Colonic mucosa (tissue), 4 donors: ENCODE data around the gene OXSR1. TPM values are rescaled to one million over a fixed set of nuclear protein-coding genes. Genes with fewer than 3 reads are reported as not detected.
A peak's percentile ranks its signal among the peaks of the same experiment; 100 is the strongest.
"Not testable (repeated sequence)": the region's sequence is repeated elsewhere in the genome, so short reads cannot be mapped to it uniquely, and the experiment has no call there.

ENCODE experiments used
- DNase-seq: peaks from one replicate; pipeline ENCODE4 v3.0.0-alpha.2; 2020
- H3K27ac ChIP-seq: fragments of 200-600 bp; one replicate; pipeline ENCODE4 v1.8.0; 2021
- H3K27me3 ChIP-seq: fragments of 200-600 bp; one replicate; pipeline ENCODE4 v1.8.0; 2021
- H3K36me3 ChIP-seq: fragments of 200-600 bp; one replicate; pipeline ENCODE4 v1.8.0; 2021
- H3K4me1 ChIP-seq: fragments of 200-600 bp; one replicate; pipeline ENCODE4 v1.8.0; 2021; ENCODE audit warnings: mild to moderate bottlenecking
- H3K4me3 ChIP-seq: fragments of 200-600 bp; one replicate; pipeline ENCODE4 v1.8.0; 2021
- H3K9ac ChIP-seq, 2 donors: one replicate each; pipeline ENCODE4 v1.7.0; 2013; ENCODE audit warnings: control low read depth in 2 of 2, low read depth in 2 of 2, low read length in 2 of 2
- H3K9me3 ChIP-seq: fragments of 200-600 bp; one replicate; pipeline ENCODE4 v1.8.0; 2021
- intact Hi-C: fragments of 100-400 bp; cut with DNase I; formaldehyde crosslinking; loops from one replicate; pipeline ENCODE4 v1.14.1; 2022
- total RNA-seq, 2 donors: library from RNA; stranded (reverse); fragmentation: NEBNext Ultra II Directional in 1 of 2; extraction: Animal tissue kit (Norgen Biotek cat#: 25700) in 1 of 2; gene quantifications; one replicate each; pipeline ENCODE4 v1.2.1, GENCODE V29; 2021
- TF ChIP-seq, protein P1 (sequence below): fragments of 200-600 bp; IDR thresholded peaks from one replicate; pipeline ENCODE4 v1.8.0; 2022; ENCODE audit warnings: antibody characterized with exemption, mild to moderate bottlenecking
- donor health status: healthy.
- donor health status: DM: no; HTN: no; CAD: no.
- donor health status: DM: no; HTN: no; CAD: no.

OXSR1 gene
- total RNA-seq, 2 donors from 2014 or later, result 32.0 to 57.3 TPM

GRCh38 chr3:38130631-38131065 is 34.7 kb upstream of the OXSR1 start:
- Histone ChIP-seq H3K36me3 (peaks cover 29% of the 10 kb centered on the region), H3K9me3 (no peaks in the 10 kb centered on the region), H3K4me3 (no peak overlapping the region), H3K27me3 (no peaks in the 10 kb centered on the region), H3K27ac (no peak overlapping the region), H3K4me1 (peaks cover 15% of the 10 kb centered on the region), H3K9ac (no peak overlapping the region)
- no peak for DNase-seq
- intact Hi-C loops, result no loop called here
- TF ChIP-seq, protein P1, sequence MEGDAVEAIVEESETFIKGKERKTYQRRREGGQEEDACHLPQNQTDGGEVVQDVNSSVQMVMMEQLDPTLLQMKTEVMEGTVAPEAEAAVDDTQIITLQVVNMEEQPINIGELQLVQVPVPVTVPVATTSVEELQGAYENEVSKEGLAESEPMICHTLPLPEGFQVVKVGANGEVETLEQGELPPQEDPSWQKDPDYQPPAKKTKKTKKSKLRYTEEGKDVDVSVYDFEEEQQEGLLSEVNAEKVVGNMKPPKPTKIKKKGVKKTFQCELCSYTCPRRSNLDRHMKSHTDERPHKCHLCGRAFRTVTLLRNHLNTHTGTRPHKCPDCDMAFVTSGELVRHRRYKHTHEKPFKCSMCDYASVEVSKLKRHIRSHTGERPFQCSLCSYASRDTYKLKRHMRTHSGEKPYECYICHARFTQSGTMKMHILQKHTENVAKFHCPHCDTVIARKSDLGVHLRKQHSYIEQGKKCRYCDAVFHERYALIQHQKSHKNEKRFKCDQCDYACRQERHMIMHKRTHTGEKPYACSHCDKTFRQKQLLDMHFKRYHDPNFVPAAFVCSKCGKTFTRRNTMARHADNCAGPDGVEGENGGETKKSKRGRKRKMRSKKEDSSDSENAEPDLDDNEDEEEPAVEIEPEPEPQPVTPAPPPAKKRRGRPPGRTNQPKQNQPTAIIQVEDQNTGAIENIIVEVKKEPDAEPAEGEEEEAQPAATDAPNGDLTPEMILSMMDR, result no peak

DNA sequence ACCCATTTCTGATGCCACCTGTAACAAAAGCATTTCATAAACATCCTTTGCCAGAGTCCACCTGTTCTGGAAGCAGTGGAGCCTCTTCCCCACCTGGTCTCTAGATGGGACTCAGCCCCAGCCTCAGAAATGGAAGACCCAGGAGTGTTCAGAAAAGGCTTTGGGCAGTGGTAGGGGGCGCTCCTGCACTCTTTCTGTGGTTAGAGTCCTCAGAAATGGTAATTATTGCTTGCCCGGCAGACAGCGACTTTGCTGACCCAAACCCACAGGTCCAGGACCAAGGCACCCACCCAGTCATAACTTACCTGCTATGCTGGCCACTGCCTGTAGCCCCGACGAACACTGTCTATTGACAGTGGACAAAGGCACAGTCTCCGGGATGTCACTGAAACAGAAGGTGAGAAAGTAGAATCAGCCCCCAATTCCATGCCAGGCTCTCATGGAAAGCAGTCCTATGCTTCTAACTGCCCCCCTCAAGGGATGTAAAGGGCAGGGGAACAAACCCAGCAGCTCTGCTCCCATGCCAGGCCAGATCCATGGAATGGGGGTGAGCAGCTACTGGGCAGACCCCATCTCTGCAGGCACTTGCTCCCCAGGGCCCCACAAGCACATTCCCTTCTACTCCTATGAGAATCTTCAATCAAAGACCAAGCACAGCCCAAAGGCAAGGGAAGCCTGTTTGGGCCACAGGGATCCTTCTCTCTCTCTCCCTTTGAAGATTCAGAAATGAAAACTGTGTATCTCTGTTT is 33.5 kb upstream of the OXSR1 start:
- Histone ChIP-seq H3K4me3 (no peak overlapping the region), H3K9me3 (no peaks in the 10 kb centered on the region), H3K27ac (no peak overlapping the region), H3K9ac (no peak overlapping the region), H3K36me3 (peaks cover 18% of the 10 kb centered on the region), H3K27me3 (no peaks in the 10 kb centered on the region), H3K4me1 (peaks cover 17% of the 10 kb centered on the region)
- TF ChIP-seq, protein P1, result no peak
- DNase-seq, result peak; percentile 53
- intact Hi-C loops, result no loop called here

DNA sequence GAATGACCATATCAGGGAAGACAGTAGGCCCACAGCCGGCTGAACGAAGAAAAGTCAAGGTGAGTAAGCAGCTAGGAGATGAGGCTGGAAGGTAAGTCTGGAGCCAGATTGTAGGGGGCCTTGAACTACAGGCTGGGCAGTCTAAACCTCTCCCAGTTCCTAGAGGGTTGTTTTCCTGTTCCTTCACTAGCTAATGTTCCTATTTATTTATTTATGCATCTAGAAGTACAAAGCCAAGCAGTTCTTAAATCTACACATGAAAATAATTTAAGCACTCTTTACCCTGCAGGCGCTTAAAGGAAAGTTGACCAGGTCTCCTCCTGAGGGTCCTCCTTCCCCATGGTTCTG is 32.2 kb upstream of the OXSR1 start:
- no peaks in the 10 kb centered on the region for H3K27me3 ChIP-seq
- H3K4me3 ChIP-seq, result no peak overlapping the region
- H3K9ac ChIP-seq, result peak overlapping the region in 1 of 2 donors; percentile 56
- peak overlapping the region; percentile 71 for H3K27ac ChIP-seq
- intact Hi-C loops, result no loop called here
- DNase-seq, result no peak
- H3K36me3 ChIP-seq, result peaks cover 13% of the 10 kb centered on the region
- H3K4me1 ChIP-seq, result peaks cover 21% of the 10 kb centered on the region
- TF ChIP-seq, protein P1, result no peak
- H3K9me3 ChIP-seq, result no peaks in the 10 kb centered on the region

DNA sequence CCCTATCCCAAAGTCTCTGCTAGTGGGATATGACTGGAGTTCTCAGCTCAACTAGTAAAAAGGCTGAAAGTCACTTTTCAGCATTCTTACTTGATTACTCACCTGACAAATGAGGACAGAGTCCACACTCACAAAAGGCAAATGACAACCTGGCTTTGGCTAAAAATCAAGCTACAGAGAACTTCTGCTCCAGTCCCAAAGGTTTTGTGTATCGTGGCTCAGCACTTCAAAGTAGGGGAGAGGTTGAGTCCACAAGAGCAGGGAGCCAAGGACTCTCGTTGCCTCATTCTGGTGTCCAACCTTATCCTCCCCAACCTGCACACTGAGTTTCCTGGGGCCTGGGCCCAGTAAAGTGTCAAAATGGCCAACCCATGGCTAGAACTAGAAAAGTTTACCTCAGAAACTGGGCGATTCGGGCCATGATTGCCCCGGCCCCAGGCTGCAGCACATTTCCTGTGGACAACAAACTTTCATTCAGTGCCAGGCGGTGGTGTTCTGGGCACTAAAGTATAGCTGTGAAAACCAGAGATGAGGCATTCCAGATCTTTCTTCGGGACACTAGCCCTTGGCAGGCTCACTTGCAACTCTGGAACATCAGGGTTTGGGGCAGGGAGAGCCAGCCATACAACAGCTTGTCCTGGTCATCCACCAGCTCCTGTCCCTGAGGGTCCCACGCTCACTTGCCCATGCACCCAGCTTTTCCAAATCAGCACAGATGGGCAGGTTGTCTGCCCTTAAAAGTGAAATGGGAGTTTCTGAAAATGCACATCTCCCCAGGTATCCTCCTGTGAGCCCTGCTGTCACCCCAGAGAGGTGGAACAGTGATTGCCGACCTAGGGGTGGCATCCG is 31.6 kb upstream of the OXSR1 start:
- H3K4me3 ChIP-seq, result no peak overlapping the region
- peaks cover 21% of the 10 kb centered on the region for H3K4me1 ChIP-seq
- H3K36me3 ChIP-seq, result peaks cover 7% of the 10 kb centered on the region
- no peaks in the 10 kb centered on the region for H3K9me3 ChIP-seq
- TF ChIP-seq, protein P1, result no peak
- no peaks in the 10 kb centered on the region for H3K27me3 ChIP-seq
- DNase-seq, result peak; percentile 70
- peak overlapping the region; percentile 71 for H3K27ac ChIP-seq
- intact Hi-C loops, result no loop called here
- peak overlapping the region; percentile 24 to 56 for H3K9ac ChIP-seq

DNA sequence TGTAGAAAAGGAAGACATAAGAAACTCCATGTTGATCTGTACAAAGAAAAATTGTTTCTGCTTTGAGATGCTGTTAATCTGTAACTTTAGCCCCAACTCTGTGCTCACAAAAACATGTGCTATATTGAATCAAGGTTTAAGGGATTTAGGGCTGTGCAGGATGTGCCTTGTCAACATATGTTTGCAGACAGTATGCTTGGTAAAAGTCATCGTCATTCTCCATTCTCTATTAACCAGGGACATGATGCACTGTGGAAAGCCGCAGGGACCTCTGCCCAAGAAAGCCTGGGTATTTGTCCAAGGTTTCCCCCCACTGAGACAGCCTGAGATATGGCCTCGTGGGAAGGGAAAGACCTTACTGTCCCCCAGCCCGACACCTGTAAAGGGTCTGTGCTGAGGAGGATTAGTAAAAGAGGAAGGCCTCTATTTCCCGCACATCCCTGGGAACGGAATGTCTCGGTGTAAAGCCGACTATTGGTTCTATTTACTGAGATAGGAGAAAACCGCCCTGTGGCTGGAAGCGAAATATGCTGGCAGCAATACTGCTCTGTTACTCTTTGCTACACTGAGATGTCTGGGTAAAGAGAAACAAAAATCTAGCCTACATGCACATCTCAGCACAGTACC is 30.7 kb upstream of the OXSR1 start:
- Histone ChIP-seq H3K9ac (peak overlapping the region in 1 of 2 donors; percentile 56), H3K4me1 (peaks cover 21% of the 10 kb centered on the region), H3K27ac (peak overlapping the region; percentile 71)
- H3K4me3 ChIP-seq, H3K9me3 ChIP-seq, intact Hi-C loops, H3K36me3 ChIP-seq, DNase-seq, H3K27me3 ChIP-seq: not testable (repeated sequence)

GRCh38 chr3:38135621-38136277 is 29.6 kb upstream of the OXSR1 start:
- Histone ChIP-seq H3K27ac (peak overlapping the region; percentile 76), H3K9ac (peak overlapping the region; percentile 87 to 95), H3K4me3 (peak overlapping the region; percentile 97), H3K4me1 (peaks cover 29% of the 10 kb centered on the region)
- H3K27me3 ChIP-seq, DNase-seq, intact Hi-C loops, H3K36me3 ChIP-seq, H3K9me3 ChIP-seq: not testable (repeated sequence)
